B cell (primary cell): ENCODE measurements around the gene GGA3. TPM values are rescaled to one million over a fixed set of nuclear protein-coding genes. Genes with fewer than 3 reads are reported as not detected.

ENCODE experiments used
- ATAC-seq: fragments of 200-7000 bp; cut with Tn5 transposase; one replicate; pipeline ENCODE4 v1.10.0; 2021; ENCODE audit warnings: low read depth, mild to moderate bottlenecking, moderate number of reproducible peaks, moderate library complexity
- CTCF ChIA-PET: fragments of 350-600 bp; sonication (Branson Sonifier 250); formaldehyde crosslinking; loops from one replicate; lab custom pipeline; 2021; ENCODE audit warnings: antibody characterized with exemption, inconsistent platforms; lab: Charles Lee
- POLR2A ChIA-PET: fragments of 350-600 bp; sonication (Branson Sonifier 250); formaldehyde crosslinking; loops from one replicate; lab custom pipeline; 2021; ENCODE audit warnings: antibody characterized with exemption; lab: Charles Lee
- DNase-seq: peaks from one replicate; pipeline ENCODE4 v3.0.0; 2013
- H2AFZ ChIP-seq: 2 replicates; pipeline ENCODE4 v1.6.1; 2012; ENCODE audit warnings: mild to moderate bottlenecking, low read depth, low read length; ENCODE audit not compliant: insufficient read depth, poor library complexity, severe bottlenecking
- H3K27ac ChIP-seq, 2 donors: 1 replicate in 1 of 2; 2 replicates in 1 of 2; pipeline ENCODE4 v1.5.1; 2012 to 2013; ENCODE audit warnings: low read length in 2 of 2, mild to moderate bottlenecking in 2 of 2, moderate library complexity in 1 of 2
- H3K27me3 ChIP-seq, 4 experiments: fragments of 200-600 bp in 1 of 4; sonication (generic) in 1 of 4; replicated peaks in 1 of 4; 1 replicate in 2 of 4; 2 replicates in 2 of 4; pipeline versions ENCODE4 v1.6.1 to v1.7.0; 2013 to 2016; ENCODE audit warnings: low read length in 3 of 4, mild to moderate bottlenecking in 2 of 4, mixed read lengths in 1 of 4, moderate library complexity in 1 of 4; ENCODE audit not compliant: insufficient read depth in 4 of 4, control insufficient read depth in 3 of 4; ENCODE audit errors: control extremely low read depth in 1 of 4
- H3K36me3 ChIP-seq, 2 experiments: replicated peaks in 1 of 2; 1 replicate in 1 of 2; 2 replicates in 1 of 2; pipeline versions ENCODE4 v1.6.1 to v1.7.1; 2013; ENCODE audit warnings: low read length in 1 of 2; ENCODE audit not compliant: insufficient read depth in 2 of 2, control insufficient read depth in 1 of 2; ENCODE audit errors: control extremely low read depth in 1 of 2, extremely low read depth in 1 of 2
- H3K4me1 ChIP-seq, 2 donors: fragments of 200-600 bp in 1 of 2; sonication (generic) in 1 of 2; 1 replicate in 1 of 2; 2 replicates in 1 of 2; pipeline versions ENCODE4 v1.5.1 to v1.6.1; 2013 to 2017; ENCODE audit warnings: low read length in 2 of 2; ENCODE audit not compliant: control insufficient read depth in 2 of 2, insufficient read depth in 2 of 2
- H3K4me2 ChIP-seq: replicated peaks from 2 replicates; pipeline ENCODE3; 2012; ENCODE audit warnings: mild to moderate bottlenecking, low read depth, low read length; ENCODE audit not compliant: poor library complexity, severe bottlenecking
- H3K4me3 ChIP-seq, 5 experiments: fragments of 200-600 bp in 1 of 5; sonication (generic) in 1 of 5; 1 replicate in 3 of 5; 2 replicates in 2 of 5; pipeline versions ENCODE4 v1.5.1 to v1.7.0; 2011 to 2016; ENCODE audit warnings: low read length in 4 of 5, mild to moderate bottlenecking in 4 of 5, low read depth in 2 of 5, control low read depth in 1 of 5, moderate library complexity in 1 of 5; ENCODE audit not compliant: insufficient read depth in 1 of 5; ENCODE audit errors: control extremely low read depth in 1 of 5, extremely low read depth in 1 of 5
- H3K79me2 ChIP-seq: fragments of 200-600 bp; sonication (generic); one replicate; pipeline ENCODE4 v1.6.0; 2016; ENCODE audit warnings: low read length; ENCODE audit not compliant: control insufficient read depth, insufficient read depth
- H3K9ac ChIP-seq: fragments of 200-600 bp; sonication (generic); 2 replicates; pipeline ENCODE4 v1.6.1; 2017; ENCODE audit warnings: mild to moderate bottlenecking, low read length, moderate library complexity
- H3K9me3 ChIP-seq, 3 donors: one replicate each; pipeline versions ENCODE4 v1.6.1 to v1.7.1; 2013; ENCODE audit warnings: low read length in 2 of 3; ENCODE audit not compliant: control insufficient read depth in 2 of 3, insufficient read depth in 1 of 3; ENCODE audit errors: control extremely low read depth in 1 of 3
- H4K20me1 ChIP-seq: 2 replicates; pipeline ENCODE4 v1.6.0; 2012; ENCODE audit warnings: mild to moderate bottlenecking, low read length; ENCODE audit not compliant: insufficient read depth, control insufficient read depth, poor library complexity, severe bottlenecking
- H3K27ac Mint-ChIP-seq: one replicate; pipeline ENCODE4 v1.8.0; 2021; ENCODE audit warnings: mixed read lengths
- H3K27me3 Mint-ChIP-seq: one replicate; pipeline ENCODE4 v1.8.0; 2021; ENCODE audit warnings: mixed read lengths
- H3K4me1 Mint-ChIP-seq: one replicate; pipeline ENCODE4 v1.8.0; 2021; ENCODE audit warnings: mixed read lengths
- H3K4me3 Mint-ChIP-seq: one replicate; pipeline ENCODE4 v1.8.0; 2021; ENCODE audit warnings: mixed read lengths
- H3K9me3 Mint-ChIP-seq: one replicate; pipeline ENCODE4 v1.8.0; 2022; ENCODE audit warnings: mixed read lengths; ENCODE audit not compliant: insufficient read depth
- CTCF ChIP-seq: fragments of 200-600 bp; IDR thresholded peaks from one replicate; pipeline ENCODE4 v1.8.0; 2022; ENCODE audit warnings: antibody characterized with exemption, mild to moderate bottlenecking
- EZH2 ChIP-seq: IDR thresholded peaks from 2 replicates; pipeline ENCODE4 v1.6.1; 2012; ENCODE audit warnings: borderline replicate concordance, low read depth, mild to moderate bottlenecking, moderate library complexity, low read length; ENCODE audit not compliant: insufficient read depth, poor library complexity, severe bottlenecking
- WGBS: methylation state at CpG from one replicate; pipeline ENCODE4 v1.1.5; 2013; ENCODE audit warnings: missing lambda C conversion rate; ENCODE audit not compliant: insufficient coverage; 5-methylcytosine and 5-hydroxymethylcytosine counted together
- intact Hi-C: fragments of 100-400 bp; cut with micrococcal nuclease; formaldehyde crosslinking; loops from one replicate; pipeline ENCODE4 v1.10.0; 2022
- polyA plus RNA-seq: library from polyadenylated mRNA; depleted of rRNA; stranded (reverse); fragments of >200 nt; gene quantifications from 2 replicates; pipeline ENCODE4 v1.2.3, GENCODE V29; 2012
- total RNA-seq, 2 donors: library from RNA; stranded (reverse); fragments of 120-200 nt in 1 of 2; gene quantifications; 1 replicate in 1 of 2; 2 replicates in 1 of 2; pipeline versions ENCODE4 v1.2.3 to v1.2.4, GENCODE V29; 2013 to 2022

GGA3 gene
- total and polyA plus RNA-seq, 2 donors (not counting 1 experiment from before 2014, with no cell fraction given): 109 to 135 TPM

GRCh38 chr17:75227729-75228128 is 33.7 kb downstream of the GGA3 start:
- Histone ChIP-seq H3K79me2 (peaks cover 2% of the 10 kb centered on the region), H3K36me3 (peaks cover 6 to 69% of the 10 kb centered on the region in 2 experiments), H3K27ac (no peak overlapping the region), H3K27me3 (no peaks in the 10 kb centered on the region), H3K9me3 (no peaks in the 10 kb centered on the region), H3K4me2 (no peak overlapping the region), H3K4me1 (no peaks in the 10 kb centered on the region), H4K20me1 (no peaks in the 10 kb centered on the region), H2AFZ (no peak overlapping the region), H3K9ac (no peak overlapping the region), H3K4me3 (no peak overlapping the region)
- H3K4me3 Mint-ChIP-seq: no peak overlapping the region
- ChIA-PET POLR2A (no interaction called here), CTCF (interaction anchor here (0.6 to 3.9 kb wide), 2 partner anchors 114 to 609 kb away, joined by 4 to 14 read pairs; no protein-coding TSS in a partner anchor)
- H3K9me3 Mint-ChIP-seq: no peaks in the 10 kb centered on the region
- no peak for DNase-seq
- H3K27me3 Mint-ChIP-seq: no peaks in the 10 kb centered on the region
- no peak for ATAC-seq
- no peak for TF ChIP-seq CTCF
- no peak for TF ChIP-seq EZH2
- 100% methylated on average over 1 of the region's 5 CpGs for WGBS
- H3K4me1 Mint-ChIP-seq: no peaks in the 10 kb centered on the region
- no peak overlapping the region for H3K27ac Mint-ChIP-seq
- intact Hi-C loops: no loop called here

GRCh38 chr17:75225016-75225415 is 36.4 kb downstream of the GGA3 start:
- no peaks in the 10 kb centered on the region for H3K4me1 ChIP-seq
- no peak overlapping the region for H3K9ac ChIP-seq
- no peak overlapping the region for H2AFZ ChIP-seq
- H3K27ac ChIP-seq: no peak overlapping the region
- ATAC-seq (no peak), DNase-seq (no peak)
- no peaks in the 10 kb centered on the region for H4K20me1 ChIP-seq
- 93% methylated on average over 14 of the region's 14 CpGs for WGBS
- H3K27ac Mint-ChIP-seq: no peak overlapping the region
- intact Hi-C loops: no loop called here
- H3K4me3 Mint-ChIP-seq: no peak overlapping the region
- peaks cover 0 to 55% of the 10 kb centered on the region in 2 experiments for H3K36me3 ChIP-seq
- no peaks in the 10 kb centered on the region for H3K4me1 Mint-ChIP-seq
- ChIA-PET POLR2A (no interaction called here), CTCF (interaction anchor here (0.6 to 1.8 kb wide), 2 partner anchors 24 to 190 kb away, joined by 3 to 9 read pairs; no protein-coding TSS in a partner anchor)
- no peaks in the 10 kb centered on the region for H3K27me3 Mint-ChIP-seq
- peaks cover 6% of the 10 kb centered on the region for H3K79me2 ChIP-seq
- H3K9me3 Mint-ChIP-seq: no peaks in the 10 kb centered on the region
- H3K27me3 ChIP-seq: no peaks in the 10 kb centered on the region
- no peak overlapping the region for H3K4me3 ChIP-seq
- no peaks in the 10 kb centered on the region for H3K9me3 ChIP-seq
- no peak overlapping the region for H3K4me2 ChIP-seq
- TF ChIP-seq CTCF: no peak
- TF ChIP-seq EZH2: no peak
